Head of caudate nucleus (tissue), 42 donors: ENCODE results near the gene LRRC58.
"Not testable (repeated sequence)": the region's sequence is repeated elsewhere in the genome, so short reads cannot be mapped to it uniquely, and the experiment has no call there.

Experiments used
- DNase-seq, 42 donors: peaks; one replicate each; pipeline versions ENCODE4 v3.0.0 to v3.0.0-alpha.2; 2020 to 2021; ENCODE audit warnings: mixed read lengths in 7 of 42
- intact Hi-C: fragments of 100-400 bp; cut with DNase I; formaldehyde crosslinking; loops from one replicate; pipeline ENCODE4 v1.15.0; 2022

Gene LRRC58

GRCh38 chr3:120348991-120349854 is at the start of gene LRRC58:
TSS of gene LRRC58 (minus strand) at chr3:120349354. CDS start at chr3:120349243, 111 bp downstream.
- DNase-seq: peak; percentile 61 to 93 (median 86)
- intact Hi-C loops: loop anchor here (2.0 to 10.0 kb wide), 3 partner anchors 68 to 254 kb away; partner anchors contain the start of gene GSK3B

GRCh38 chr3:120396469-120396868 is 47.3 kb upstream of the LRRC58 start:
- no peak for DNase-seq
- intact Hi-C loops: no loop called here

DNA sequence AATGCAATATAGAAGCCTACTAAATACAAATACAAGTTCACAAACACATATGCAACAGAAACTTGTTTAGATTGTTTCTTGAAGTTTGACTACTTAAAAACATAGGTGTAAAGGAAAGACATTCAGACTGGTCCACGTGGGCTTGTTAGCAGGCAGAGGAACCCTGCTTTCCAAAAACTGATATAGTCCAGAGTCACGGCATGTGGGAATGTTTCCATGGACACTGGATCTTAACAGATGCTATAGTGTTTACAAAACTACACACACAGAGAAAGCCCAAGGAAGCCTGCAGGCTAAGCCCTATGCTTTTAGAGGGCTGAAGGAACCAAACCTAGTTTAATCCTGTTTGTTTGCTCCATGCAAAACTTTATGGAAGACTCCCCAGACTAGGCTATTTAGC is 45.2 kb upstream of the LRRC58 start:
- intact Hi-C loops: no loop called here
- DNase-seq: no peak

- no peak for DNase-seq
- intact Hi-C loops: no loop called here
These were observed 44.6 kb upstream of the LRRC58 start for GRCh38 chr3:120393761-120394160.

- DNase-seq: no peak
- intact Hi-C loops: no loop called here
These were observed 44.1 kb upstream of the LRRC58 start for GRCh38 chr3:120393243-120393642.

DNA sequence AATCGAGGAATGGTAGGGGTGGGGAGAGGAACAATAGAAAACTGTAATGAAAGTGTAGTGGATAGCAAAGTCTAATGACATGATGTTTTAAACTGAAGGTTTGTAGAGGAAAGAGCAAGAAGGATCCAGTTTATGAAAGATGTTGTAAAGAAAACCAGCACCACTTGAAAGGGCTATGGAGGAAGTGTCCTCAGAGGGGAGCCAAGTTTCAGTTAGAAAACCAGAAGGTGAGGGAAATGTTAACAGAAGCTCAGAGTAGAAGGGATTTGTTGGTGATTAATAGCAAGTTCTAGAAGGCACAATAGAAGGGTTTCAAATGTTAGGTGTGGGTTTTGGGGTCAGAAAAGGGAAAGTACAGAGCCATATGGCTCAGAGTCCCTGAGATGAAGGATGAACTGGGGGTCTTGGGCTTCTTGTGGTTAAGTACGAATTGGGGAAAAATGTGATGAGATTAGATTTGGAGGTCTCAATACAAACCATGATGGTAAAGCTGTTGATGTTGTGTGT is 33.8 kb upstream of the LRRC58 start:
- no peak for DNase-seq
- intact Hi-C loops: no loop called here

- no peak for DNase-seq
- intact Hi-C loops: no loop called here
These were observed 32.3 kb upstream of the LRRC58 start for GRCh38 chr3:120381503-120381902.

GRCh38 chr3:120377948-120378347 is 28.8 kb upstream of the LRRC58 start:
- DNase-seq, intact Hi-C loops: not testable (repeated sequence)

DNA sequence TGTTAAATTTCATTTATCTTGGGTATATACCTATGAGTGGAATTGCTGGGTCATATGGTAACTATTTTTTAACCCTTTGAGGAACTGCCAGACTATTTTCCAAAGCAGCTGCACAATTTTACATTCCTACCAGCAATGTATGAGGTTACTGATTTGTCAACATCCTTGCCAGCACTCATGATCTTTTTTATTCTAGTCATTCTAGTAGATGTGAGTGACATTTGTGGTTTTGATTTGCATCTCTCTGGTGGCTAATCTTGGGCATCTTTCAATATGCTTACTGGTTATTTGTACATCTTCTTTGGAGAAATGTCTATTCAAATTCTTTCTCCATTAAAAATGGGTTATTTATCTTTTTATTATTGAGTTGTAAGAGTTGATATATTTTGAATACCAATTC is 21.3 kb upstream of the LRRC58 start:
- no peak for DNase-seq
- intact Hi-C loops: no loop called here

GRCh38 chr3:120369037-120369467 is 19.9 kb upstream of the LRRC58 start:
- DNase-seq: no peak
- intact Hi-C loops: no loop called here

DNA sequence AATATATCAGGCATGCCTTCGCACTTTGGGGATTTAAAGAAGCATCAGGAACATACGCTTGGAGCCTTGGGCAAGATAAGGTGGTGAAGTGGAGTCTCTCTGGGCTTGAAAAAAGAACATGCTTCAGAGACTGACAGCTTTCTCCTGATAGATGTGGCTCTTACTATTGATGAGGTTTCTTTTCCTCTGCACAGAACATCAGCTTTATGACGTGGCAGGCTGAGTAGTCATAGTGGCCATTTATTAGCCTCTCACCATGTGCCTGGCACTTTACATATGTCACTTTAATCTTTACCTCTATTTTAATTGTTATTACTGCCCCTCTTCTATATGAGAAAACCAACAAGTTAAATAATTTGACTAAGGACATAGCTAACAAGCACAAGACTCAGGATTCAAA is 19.0 kb upstream of the LRRC58 start:
- intact Hi-C loops: no loop called here
- no peak for DNase-seq

- intact Hi-C loops: no loop called here
These were observed 15.7 kb upstream of the LRRC58 start for GRCh38 chr3:120364821-120365220.

GRCh38 chr3:120364101-120364500 is 14.9 kb upstream of the LRRC58 start:
- DNase-seq: peak in 3 of 42 donors; percentile 4 to 31 (median 9)
- intact Hi-C loops: no loop called here

More at GRCh38 chr3:120364821-120365220, 15.7 kb upstream of the LRRC58 start:
- no peak for DNase-seq

DNA sequence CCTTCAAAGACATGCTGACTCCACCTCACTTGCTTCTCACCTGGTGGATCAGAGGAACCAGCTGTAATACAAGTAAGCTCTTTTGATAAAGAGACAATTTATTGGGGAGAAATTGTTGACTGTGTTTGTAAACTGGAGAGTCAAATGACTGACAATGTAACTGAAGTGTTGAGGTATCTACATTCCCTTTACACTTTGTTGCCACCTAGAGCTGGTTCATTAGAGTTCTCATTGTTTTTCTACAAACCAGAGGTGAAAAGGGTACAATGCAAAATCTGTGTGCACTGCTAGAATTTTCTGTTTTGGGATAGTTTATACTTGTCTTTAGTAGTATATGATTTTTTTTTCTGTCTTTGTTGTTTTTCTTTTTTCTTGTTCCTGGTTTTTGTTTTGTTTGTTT is 8.7 kb upstream of the LRRC58 start:
- intact Hi-C loops: no loop called here
- no peak for DNase-seq

- DNase-seq: no peak
- intact Hi-C loops: no loop called here
These were observed 6.3 kb upstream of the LRRC58 start for GRCh38 chr3:120355486-120355885.

DNA sequence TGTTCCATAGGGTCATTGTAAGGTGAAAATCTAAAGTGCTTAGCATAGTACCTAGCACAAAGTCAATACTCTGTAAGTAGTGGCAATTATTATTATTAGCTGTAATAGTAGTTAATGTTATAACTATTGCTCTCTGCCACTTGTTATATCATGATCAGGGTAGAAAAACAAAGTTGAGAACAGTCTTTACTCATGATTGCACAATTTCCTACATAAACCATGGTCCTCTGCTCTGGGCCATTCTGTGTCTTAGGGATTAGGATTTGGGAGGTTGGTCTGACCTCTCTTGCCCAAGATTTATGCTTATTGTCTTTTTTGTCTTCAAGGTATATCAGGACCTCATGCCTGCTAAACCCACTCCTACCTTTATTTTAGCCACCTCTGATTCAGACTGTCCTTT is 4.3 kb upstream of the LRRC58 start:
- no peak for DNase-seq
- intact Hi-C loops: no loop called here

DNA sequence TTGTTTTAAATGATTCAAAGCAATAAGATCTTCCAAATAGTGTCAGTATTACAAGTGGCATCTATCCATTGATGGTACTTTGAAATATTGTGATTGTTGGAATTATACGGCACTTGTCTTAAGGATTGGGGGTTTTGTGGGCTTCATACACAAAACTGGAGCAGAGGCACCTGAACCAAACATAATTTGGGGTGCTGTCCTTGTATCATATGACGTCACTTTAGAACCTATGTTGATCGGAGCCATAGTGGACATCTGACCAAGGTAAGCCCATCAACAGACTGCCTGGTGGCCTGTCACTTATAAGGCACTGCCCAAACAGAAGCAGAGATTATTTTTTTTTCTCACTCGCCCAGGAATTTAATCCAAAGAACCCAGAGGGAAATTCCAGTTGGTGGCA is 2.9 kb upstream of the LRRC58 start:
- DNase-seq: no peak
- intact Hi-C loops: no loop called here

- peak in 15 of 42 donors; percentile 2 to 55 (median 21) for DNase-seq
- intact Hi-C loops: no loop called here
These were observed 1.3 kb upstream of the LRRC58 start for GRCh38 chr3:120350401-120350941.

DNA sequence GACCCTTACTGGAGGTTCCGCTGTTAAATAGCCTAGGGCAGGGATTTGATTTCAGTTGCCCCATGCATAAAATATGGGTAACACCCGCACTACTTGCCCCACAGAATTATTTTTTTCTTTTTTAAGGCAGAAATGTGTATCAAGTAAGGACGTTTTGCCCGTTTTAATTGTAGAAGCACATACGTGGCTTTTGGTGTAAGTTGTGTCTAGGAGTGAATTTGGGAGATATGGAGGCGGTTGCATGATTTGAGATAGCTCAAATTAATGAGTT is 636 bp upstream of the LRRC58 start:
- intact Hi-C loops: loop anchor here (2.0 to 10.0 kb wide), 3 partner anchors 68 to 255 kb away; partner anchors contain the start of gene GSK3B
- DNase-seq: no peak
